SKM-1 (cell line): ENCODE measurements around the gene HOXB6.

ENCODE experiments used
- DNase-seq: peaks from one replicate; lab custom pipeline; 2025; ENCODE audit not compliant: unreplicated experiment; lab: John Stamatoyannopoulos, UW

Gene HOXB6

DNA sequence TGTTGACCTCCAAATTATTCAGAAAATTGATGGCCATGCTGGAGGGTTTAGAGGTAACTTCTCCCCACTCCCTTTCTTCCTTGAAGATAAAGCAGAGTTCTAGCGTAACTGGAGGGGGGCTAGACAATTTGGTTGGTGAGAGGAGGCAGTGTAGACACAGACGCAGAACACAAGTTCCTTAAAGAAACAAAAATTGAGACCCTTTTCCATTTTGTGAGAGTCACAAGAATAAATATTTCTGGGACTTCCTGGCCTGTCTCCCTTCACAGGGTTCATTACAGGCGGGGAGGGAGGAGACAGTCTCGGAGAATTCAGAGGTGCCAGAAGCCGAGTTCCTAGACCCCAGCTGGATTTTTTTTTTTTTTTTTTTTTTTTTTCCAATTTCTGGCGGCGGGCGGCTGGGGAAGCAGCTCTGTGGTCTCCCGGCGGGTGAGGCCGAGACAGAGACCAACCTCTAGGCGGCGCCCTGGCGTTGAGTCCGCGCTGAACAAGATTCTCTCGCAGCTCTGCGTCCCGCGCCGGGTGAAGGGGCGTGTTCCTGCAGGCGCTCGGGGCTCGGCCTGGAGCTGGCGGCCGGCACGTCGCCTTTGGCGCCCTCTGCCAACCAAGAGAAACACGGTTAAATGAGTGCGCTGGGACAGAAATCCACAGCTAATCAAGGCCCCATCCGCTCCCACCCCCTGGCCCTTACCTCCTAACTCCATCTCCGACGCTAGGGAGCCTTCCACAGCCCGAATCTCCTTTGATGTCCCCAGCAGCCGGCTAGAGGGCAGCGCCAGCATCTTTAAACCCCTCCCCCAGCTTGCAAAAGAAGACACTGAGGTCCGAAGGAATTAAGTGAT is 31.6 kb upstream of the HOXB6 start:
- no peak for DNase-seq

GRCh38 chr17:48634493-48635208 is 29.9 kb upstream of the HOXB6 start:
- DNase-seq: no peak

DNA sequence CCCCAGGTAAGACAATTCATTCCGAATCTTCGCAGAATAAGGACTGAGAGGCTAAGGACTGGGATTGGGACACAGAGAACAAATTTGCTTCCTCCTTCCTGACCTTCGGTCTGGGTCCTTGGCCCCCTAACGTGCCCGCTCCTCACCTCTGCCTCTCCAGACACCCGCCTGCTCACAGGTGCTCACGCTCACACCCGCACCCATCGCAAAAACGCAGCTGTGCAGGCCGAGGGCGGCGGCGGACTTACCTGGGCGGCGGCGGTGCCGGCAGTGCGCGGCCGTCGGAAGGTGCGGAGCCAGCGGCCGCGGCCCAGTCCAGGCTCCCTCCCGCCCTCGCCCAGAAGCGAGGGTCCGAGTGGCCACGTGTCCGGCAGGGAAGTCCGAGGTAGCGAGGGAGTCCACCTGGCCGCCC is 28.5 kb upstream of the HOXB6 start:
- no peak for DNase-seq

- DNase-seq: no peak
Measured at GRCh38 chr17:48632579-48633265, 27.9 kb upstream of the HOXB6 start.

DNA sequence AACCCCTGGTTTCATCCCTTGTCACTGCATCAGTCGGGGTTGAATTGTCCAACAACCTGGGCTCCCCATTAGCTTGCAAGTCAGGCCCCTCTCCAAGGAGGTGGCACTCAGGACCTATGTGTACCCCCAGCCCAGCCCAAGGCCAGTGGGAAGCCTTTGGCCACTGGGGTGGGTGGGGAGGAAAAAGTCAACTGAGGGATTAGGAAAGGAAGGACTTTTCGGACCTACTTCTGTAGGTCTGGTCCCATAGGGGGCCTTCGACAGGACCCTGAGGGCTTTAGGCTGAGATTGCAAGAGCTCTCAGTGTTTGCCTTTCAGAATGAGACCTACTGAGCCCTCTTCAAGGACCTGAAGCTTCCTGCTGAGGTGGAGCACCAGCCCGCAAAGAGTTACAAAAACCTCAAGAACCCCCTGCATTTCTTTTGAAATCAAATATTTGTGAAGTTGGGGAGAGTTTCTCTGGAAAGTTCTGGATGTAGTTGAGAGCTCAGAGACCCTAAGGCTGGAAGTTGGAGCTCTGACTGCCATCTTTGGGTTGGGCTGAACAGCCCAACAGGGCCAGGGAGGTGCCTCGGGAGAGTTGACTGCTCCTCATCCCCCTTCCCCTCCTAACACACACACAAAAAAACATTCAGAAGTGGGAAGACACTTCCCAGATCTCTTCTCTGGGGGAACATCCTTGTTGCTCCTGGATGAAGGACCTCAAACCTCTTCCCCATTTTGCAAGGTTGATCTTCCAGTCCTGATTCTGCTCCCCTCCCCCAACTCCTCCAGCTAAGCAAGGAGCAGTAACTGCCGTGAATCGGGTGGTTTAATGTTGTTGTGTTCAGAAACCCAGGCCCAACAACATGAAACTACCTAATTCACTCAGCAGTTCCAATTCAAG is 27.1 kb upstream of the HOXB6 start:
- no peak for DNase-seq

GRCh38 chr17:48630925-48631692 is 26.3 kb upstream of the HOXB6 start:
- DNase-seq: no peak

GRCh38 chr17:48630009-48630924 is 25.5 kb upstream of the HOXB6 start:
- DNase-seq: no peak

DNA sequence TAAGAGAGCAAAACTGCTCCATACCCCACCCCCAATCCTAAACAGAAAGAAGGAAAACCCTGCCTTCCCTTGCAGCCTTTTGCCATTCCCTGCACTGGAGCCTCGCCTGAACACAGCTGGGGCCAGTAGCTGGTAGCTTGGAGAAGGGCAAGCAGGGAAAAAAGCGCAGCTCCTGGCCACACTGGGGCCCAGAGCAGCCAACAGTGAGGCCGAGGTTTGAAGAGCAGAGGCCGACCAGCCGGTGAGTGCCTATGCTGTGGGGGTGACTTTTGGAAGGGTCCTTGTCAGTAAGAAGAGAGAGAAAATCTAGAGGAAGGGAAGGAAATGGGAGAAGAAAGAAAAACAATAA is 24.6 kb upstream of the HOXB6 start:
- DNase-seq: no peak

DNA sequence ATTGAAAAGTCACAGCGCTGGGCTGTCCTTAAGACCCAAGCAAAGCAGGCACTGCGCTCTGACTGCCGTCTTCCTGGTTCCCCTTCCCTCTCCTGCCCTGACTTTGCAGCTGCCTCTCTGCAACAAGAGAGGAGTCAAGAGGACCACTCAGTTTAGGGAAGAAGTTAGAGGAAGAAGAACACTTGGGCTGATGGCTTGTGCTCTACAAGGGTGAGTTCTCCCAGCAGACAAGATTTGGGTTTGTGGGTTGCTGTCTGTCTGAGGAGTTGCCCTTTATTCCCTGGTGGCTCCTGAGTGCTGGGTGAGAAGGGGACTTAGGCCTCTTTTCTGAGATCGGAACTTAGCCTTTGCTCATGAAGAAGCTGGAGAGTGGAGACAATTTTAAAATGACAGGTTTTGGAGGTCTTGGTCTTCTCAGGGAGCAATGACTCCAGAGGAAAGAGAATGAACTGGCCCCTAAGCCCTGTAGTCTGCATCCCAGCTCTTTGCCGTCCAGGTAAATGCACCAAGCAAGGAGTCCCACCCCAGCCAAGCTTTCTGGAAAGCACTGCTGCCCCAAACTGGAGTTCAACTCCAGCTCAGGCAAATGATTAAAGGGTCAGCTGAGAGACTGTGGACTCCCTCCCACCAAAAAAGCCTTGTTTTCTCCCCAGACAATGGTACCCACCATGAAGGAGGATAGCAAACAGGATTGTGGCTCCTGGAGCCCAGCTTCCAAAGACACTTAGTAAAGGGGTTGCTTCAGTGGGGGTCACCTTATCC is 24.0 kb upstream of the HOXB6 start:
- no peak for DNase-seq

DNA sequence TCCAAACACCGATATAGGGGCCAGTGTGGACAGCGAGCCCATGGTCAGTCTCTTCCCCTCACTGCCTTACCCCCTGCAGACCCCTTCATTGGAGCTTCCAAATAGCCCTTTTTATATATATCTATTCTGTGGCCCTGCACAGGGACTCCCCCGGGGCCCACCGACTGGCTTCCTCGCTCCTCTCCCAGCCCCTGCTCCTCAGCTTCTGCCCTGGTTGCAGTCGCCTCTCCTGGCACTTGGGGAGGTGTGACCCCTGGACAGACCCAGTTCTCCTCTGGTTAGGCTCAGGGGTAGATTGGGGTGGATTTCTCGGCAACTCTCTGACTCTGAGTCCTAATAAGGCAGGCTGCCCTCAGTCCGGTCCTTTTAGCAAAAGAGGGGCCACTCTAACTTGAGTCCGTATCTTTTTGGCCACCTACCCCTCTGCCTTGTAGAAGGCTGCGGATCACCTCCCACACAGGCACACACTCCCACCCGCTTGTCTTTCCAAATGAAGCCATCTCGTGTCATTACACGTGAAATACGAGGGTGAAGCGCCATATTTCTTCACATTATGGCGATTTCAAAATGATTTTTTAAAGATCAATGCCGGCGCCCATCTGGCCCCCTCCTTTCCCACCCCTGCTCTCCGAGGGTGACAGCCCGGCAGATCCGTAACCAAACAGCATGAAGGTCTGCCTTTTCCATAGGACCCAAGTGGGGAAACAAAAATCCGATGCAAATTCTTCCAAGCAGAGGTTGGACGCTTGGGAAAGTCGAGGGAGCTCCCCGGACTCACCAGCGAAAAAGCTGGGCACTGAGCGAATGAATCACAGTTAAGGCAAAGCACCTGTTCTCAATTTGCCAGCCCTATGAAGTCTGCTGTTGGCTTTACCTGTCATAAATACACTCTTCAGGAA is 23.1 kb upstream of the HOXB6 start:
- no peak for DNase-seq

GRCh38 chr17:48627118-48627597 is 22.4 kb upstream of the HOXB6 start:
- no peak for DNase-seq

DNA sequence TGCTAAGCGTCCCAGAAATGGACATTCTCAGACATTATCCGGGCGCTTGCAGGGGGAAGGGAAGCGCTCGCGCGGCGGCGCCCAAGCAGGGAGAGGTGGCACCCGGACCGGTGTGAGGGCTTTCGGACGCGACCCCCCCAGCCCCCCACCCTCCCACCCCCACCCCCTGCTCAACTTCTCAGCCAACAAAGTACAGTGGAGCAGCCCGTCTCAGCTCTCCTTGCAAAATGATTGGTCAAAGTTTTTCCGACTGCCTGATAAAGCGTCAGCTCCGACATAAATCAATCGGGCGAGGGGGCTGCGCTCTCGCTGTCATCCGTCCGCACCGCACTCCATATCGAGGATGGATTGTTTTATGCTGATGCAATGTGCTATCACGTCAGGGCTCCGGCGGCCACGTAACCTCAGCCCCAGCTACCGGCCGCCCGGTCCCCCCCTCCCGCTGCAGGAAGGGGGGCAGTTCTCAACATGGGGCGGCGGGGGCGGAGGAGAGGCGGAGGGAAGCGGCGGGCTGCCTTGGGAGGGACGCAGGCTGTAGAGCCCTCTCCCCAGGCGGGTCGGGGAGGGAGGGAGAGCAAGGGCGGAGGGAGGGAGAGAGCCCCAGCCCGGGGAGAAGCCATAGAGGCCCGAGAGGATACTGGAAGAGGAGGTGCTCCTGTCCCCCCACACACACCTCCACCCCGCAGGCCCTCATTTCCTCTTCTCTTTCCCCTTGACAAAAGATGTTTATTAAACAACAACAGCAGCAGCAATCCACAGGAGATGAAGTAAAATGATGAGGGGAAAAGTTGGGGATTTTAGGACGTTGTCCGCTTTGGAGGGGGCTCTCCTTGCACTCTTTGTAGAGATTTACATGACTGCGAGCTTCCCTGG is 21.7 kb upstream of the HOXB6 start, which contains the start of gene HOXB9:
TSS of gene HOXB9 (minus strand) at position 114 of the 873 bp plus-strand sequence. CDS start at position 25, 89 bp downstream.
- no peak for DNase-seq

DNA sequence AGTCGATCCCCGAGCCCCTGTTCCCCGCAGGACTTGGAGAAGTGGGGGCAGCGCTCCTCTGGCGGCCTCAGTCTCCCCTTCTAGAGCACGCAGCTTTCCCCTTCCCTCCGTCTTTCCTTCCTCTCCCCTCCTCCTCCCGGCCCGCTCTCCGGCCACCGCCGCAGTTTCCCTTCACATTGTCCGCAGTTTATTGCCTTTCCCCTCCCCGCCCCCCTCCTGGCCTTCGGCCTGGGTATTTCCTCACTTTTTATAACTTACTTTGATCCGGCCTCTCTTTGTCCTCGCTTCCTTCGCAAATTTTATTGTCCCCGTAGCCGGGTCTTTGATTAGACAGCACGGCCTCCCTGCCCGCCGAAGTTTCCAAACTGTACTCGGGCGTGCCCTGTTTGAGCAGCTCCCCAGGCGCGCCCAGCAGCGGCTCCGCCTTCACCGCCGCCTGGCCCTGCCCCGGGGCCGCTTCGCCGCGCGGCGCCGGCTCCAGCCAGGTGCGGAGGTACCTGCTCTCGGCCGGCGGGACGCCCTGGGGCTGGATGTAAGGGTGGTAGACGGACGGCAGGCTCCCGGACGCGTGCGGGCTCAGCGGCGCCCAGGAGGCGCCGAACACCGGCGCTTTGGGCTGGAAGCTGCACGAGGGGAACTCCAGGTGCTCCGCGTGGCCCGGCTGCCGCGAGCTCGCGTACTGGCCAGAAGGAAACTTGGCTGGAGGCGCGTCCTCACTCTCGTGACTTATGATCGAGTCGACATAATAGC is 20.9 kb upstream of the HOXB6 start:
- DNase-seq: no peak

DNA sequence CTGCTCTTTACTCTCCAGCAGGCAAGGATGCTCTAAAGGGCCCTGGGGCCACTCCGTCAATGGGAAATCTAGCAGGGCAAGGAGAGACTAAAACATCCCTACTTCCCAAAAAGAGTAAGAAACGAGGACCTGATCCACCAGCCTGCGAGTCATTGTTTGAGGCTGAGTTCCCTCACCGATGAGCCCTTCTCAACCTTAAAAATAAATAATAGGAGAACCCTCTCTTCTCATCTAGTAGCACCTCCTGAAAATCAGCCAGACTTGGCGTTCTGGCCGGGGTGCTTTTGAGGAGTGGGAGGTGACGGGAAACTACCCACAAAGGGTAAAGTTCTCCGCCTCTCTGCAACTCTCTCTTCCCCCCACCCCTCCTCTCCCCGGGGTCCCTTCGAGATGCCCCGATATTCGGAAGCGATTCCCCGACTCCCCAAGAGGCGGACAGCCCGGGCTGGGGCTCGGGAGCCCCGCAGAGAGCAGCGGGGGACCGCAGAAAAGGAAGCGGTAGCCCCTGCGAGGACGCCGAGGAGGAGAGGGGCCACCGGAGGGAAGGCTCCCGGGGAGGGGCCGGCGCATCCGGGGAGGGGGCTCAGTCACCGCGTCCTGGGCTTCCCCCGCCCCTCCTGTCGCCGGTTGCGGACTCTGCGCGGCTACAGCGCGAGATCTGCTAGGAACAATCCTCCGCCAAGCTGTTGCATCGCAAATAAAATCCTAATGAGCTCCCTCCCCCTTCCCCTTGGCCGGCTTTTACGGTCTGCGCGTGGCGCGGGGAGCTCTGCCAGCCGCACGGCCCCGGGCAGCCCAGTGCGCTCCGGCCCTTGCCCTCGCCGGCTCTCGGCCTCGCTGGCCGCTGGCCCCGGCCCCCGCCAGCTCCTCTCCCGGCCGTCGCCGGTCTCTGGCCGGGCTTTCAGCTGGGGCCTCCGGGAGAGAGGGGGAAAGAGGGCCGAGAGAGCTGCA is 20.0 kb upstream of the HOXB6 start:
- no peak for DNase-seq
